Right atrium auricular region (tissue), 2 donors: ENCODE results near the gene PI4K2B. TPM values are rescaled to one million over a fixed set of nuclear protein-coding genes. Genes with fewer than 3 reads are reported as not detected.
"Not testable (repeated sequence)": the region's sequence is repeated elsewhere in the genome, so short reads cannot be mapped to it uniquely, and the experiment has no call there.

Experiments
- DNase-seq: peaks from one replicate; pipeline ENCODE4 v3.0.0-alpha.2; 2019; ENCODE audit warnings: low spot score
- H3K27ac ChIP-seq, 2 donors: fragments of 200-600 bp; sonication (generic); 1 replicate in 1 of 2; 2 replicates in 1 of 2; pipeline ENCODE4 v1.5.1; 2016 to 2019
- H3K27me3 ChIP-seq, 2 donors: fragments of 200-600 bp; sonication (generic); one replicate each; pipeline versions ENCODE4 v1.5.1 to v1.6.0; 2017 to 2019
- H3K36me3 ChIP-seq: fragments of 200-600 bp; sonication (generic); one replicate; pipeline ENCODE4 v1.5.1; 2016
- H3K4me1 ChIP-seq, 2 donors: fragments of 200-600 bp; sonication (generic); one replicate each; pipeline versions ENCODE4 v1.5.1 to v1.6.0; 2017 to 2019
- H3K4me3 ChIP-seq, 2 donors: fragments of 200-600 bp; sonication (generic); 1 replicate in 1 of 2; 2 replicates in 1 of 2; pipeline ENCODE4 v1.5.1; 2017 to 2019; ENCODE audit warnings: mild to moderate bottlenecking in 1 of 2, moderate library complexity in 1 of 2
- H3K9me3 ChIP-seq, 2 donors: fragments of 200-600 bp; sonication (generic); one replicate each; pipeline ENCODE4 v1.5.1; 2019
- CTCF ChIP-seq, 2 donors: fragments of 200-600 bp; sonication (generic); IDR thresholded peaks; one replicate each; pipeline ENCODE4 v1.5.1; 2019; ENCODE audit warnings: antibody characterized with exemption in 2 of 2
- total RNA-seq, 2 donors: library from RNA; depleted of rRNA; stranded (reverse); fragments of >200 nt; gene quantifications; one replicate each; pipeline ENCODE4 v1.1.0, GENCODE V29; 2016

PI4K2B gene
- total RNA-seq, 2 donors from 2014 or later = 2.7 to 5.0 TPM

- Histone ChIP-seq H3K27ac (no peak overlapping the region), H3K36me3 (peaks cover 26% of the 10 kb centered on the region), H3K27me3 (no peaks in the 10 kb centered on the region), H3K4me3 (no peak overlapping the region), H3K4me1 (peaks cover 0 to 6% of the 10 kb centered on the region in 2 donors), H3K9me3 (no peaks in the 10 kb centered on the region)
- DNase-seq = no peak
- no peak for TF ChIP-seq CTCF (IDR thresholded peaks at IDR 0.05)
Observed at GRCh38 chr4:25252230-25253070, 18.6 kb downstream of the PI4K2B start.

- H3K9me3 ChIP-seq = no peaks in the 10 kb centered on the region
- no peak for DNase-seq
- no peak for TF ChIP-seq CTCF (IDR thresholded peaks at IDR 0.05)
- no peak overlapping the region for H3K4me3 ChIP-seq
- peaks cover 0 to 6% of the 10 kb centered on the region in 2 donors for H3K4me1 ChIP-seq
- H3K27ac ChIP-seq = no peak overlapping the region
- H3K36me3 ChIP-seq = peaks cover 28% of the 10 kb centered on the region
- no peaks in the 10 kb centered on the region for H3K27me3 ChIP-seq
Observed at GRCh38 chr4:25253071-25253445, 19.2 kb downstream of the PI4K2B start.

GRCh38 chr4:25253786-25254185 lies 20.0 kb downstream of the PI4K2B start:
- not testable (repeated sequence) for H3K9me3 ChIP-seq, H3K4me3 ChIP-seq, DNase-seq, H3K4me1 ChIP-seq, H3K27ac ChIP-seq, H3K27me3 ChIP-seq
- H3K36me3 ChIP-seq = peaks cover 28% of the 10 kb centered on the region

GRCh38 chr4:25258980-25259578 lies 25.2 kb downstream of the PI4K2B start:
- H3K4me1 ChIP-seq = no peaks in the 10 kb centered on the region
- H3K27ac ChIP-seq = no peak overlapping the region
- no peaks in the 10 kb centered on the region for H3K9me3 ChIP-seq
- DNase-seq = no peak
- H3K36me3 ChIP-seq = peaks cover 28% of the 10 kb centered on the region
- TF ChIP-seq CTCF (IDR thresholded peaks at IDR 0.05) = no peak
- H3K4me3 ChIP-seq = no peak overlapping the region
- no peaks in the 10 kb centered on the region for H3K27me3 ChIP-seq

GRCh38 chr4:25271866-25272265 lies 38.0 kb downstream of the PI4K2B start:
- Histone ChIP-seq H3K9me3 (no peaks in the 10 kb centered on the region), H3K36me3 (peaks cover 12% of the 10 kb centered on the region), H3K27me3 (no peaks in the 10 kb centered on the region), H3K4me1 (no peaks in the 10 kb centered on the region), H3K4me3 (no peak overlapping the region), H3K27ac (no peak overlapping the region)
- TF ChIP-seq CTCF (IDR thresholded peaks at IDR 0.05) = no peak
- no peak for DNase-seq

GRCh38 chr4:25280210-25280609 lies 46.4 kb downstream of the PI4K2B start:
- no peak for TF ChIP-seq CTCF (IDR thresholded peaks at IDR 0.05)
- no peak for DNase-seq
- H3K9me3 ChIP-seq = no peaks in the 10 kb centered on the region
- H3K4me3 ChIP-seq = no peak overlapping the region
- no peaks in the 10 kb centered on the region for H3K4me1 ChIP-seq
- H3K27me3 ChIP-seq = no peaks in the 10 kb centered on the region
- H3K27ac ChIP-seq = no peak overlapping the region
- peaks cover 4% of the 10 kb centered on the region for H3K36me3 ChIP-seq
